K562 (cell line): ENCODE data around the gene PRDX2. TPM values are rescaled to one million over a fixed set of nuclear protein-coding genes. Genes with fewer than 3 reads are reported as not detected.

ENCODE experiments used
- CEBPG ChIP-seq, 3 experiments: fragments of 200-800 bp in 1 of 3; sonication (Bioruptor generic) in 1 of 3; sonication (generic) in 1 of 3; formaldehyde crosslinking in 1 of 3; IDR thresholded peaks in 2 of 3; conservative IDR thresholded peaks in 1 of 3; 2 replicates each; pipeline versions ENCODE4 v1.6.1 to v1.8.0; 2016 to 2022; ENCODE audit warnings: missing compliant biosample characterization in 2 of 3, missing genetic modification characterization in 2 of 3, mild to moderate bottlenecking in 1 of 3, missing genetic modification reagents in 1 of 3
- FOXJ2 ChIP-seq: fragments of 200-800 bp; sonication (Bioruptor generic); IDR thresholded peaks from 2 replicates; pipeline ENCODE4 v1.6.1; 2016; ENCODE audit warnings: missing genetic modification characterization, missing compliant biosample characterization
- HDGF ChIP-seq: fragments of 450-650 bp; IDR thresholded peaks from 2 replicates; pipeline ENCODE4 v1.6.1; 2016
- NKRF ChIP-seq: fragments of 450-650 bp; IDR thresholded peaks from 2 replicates; pipeline ENCODE4 v1.6.1; 2016; ENCODE audit warnings: borderline replicate concordance
- SAFB2 ChIP-seq: fragments of 200-400 bp; formaldehyde crosslinking; IDR thresholded peaks from 2 replicates; pipeline ENCODE4 v1.6.1; 2018; ENCODE audit warnings: borderline replicate concordance, low read length, low read depth, moderate library complexity; ENCODE audit not compliant: severe bottlenecking
- SMARCA4 ChIP-seq: fragments of 450-650 bp; IDR thresholded peaks from 2 replicates; pipeline ENCODE4 v1.6.1; 2016
- SMARCA5 ChIP-seq: fragments of 450-650 bp; IDR thresholded peaks from 2 replicates; pipeline ENCODE4 v1.6.1; 2016
- SRSF3 ChIP-seq: fragments of 200-400 bp; formaldehyde crosslinking; IDR thresholded peaks from 2 replicates; pipeline ENCODE4 v1.6.1; 2016; ENCODE audit warnings: mild to moderate bottlenecking, low read length, moderate library complexity; ENCODE audit not compliant: insufficient read depth
- ZNF175 ChIP-seq: fragments of 200-800 bp; sonication (Bioruptor generic); IDR thresholded peaks from 2 replicates; pipeline ENCODE4 v1.6.1; 2016; ENCODE audit warnings: low read depth, mild to moderate bottlenecking, missing genetic modification characterization, missing compliant biosample characterization
- polyA plus RNA-seq, 8 experiments: library from polyadenylated mRNA; depleted of rRNA in 4 of 8; stranded (reverse) in 5 of 8; unstranded in 3 of 8; fragments of >200 nt; fragmentation: Nextera tagmentation in 2 of 8; fragmentation: Illumina TruSeq in 1 of 8; extraction: Ambion mirVana in 2 of 8; extraction: Trizol in 1 of 8; gene quantifications; 2 replicates each; pipeline versions ENCODE4 v1.2.1 to v1.2.3, GENCODE V29; 2011 to 2014; ENCODE audit warnings: inconsistent platforms in 1 of 8, missing spikeins in 1 of 8
- total RNA-seq, 7 experiments: library from RNA; depleted of rRNA in 6 of 7; stranded (reverse); fragments of >200 nt in 6 of 7; fragmentation: Illumina TruSeq in 2 of 7; extraction: Trizol in 2 of 7; gene quantifications; 2 replicates each; pipeline versions ENCODE4 v1.2.1 to v1.2.3, GENCODE V29; 2011 to 2021; ENCODE audit warnings: low replicate concordance in 1 of 7
- TF ChIP-seq, protein P1 (sequence below), 2 experiments: fragments of 450-650 bp; formaldehyde crosslinking in 1 of 2; IDR thresholded peaks; 2 replicates each; pipeline versions ENCODE4 v1.4.0 to v1.6.1; 2014 to 2020; ENCODE audit warnings: mild to moderate bottlenecking in 2 of 2, borderline replicate concordance in 1 of 2, low read depth in 1 of 2
- TF ChIP-seq, protein P2 (sequence below): sonication (generic); formaldehyde crosslinking; IDR thresholded peaks from 2 replicates; pipeline ENCODE4 v1.8.1; 2023; ENCODE audit warnings: mild to moderate bottlenecking, missing genetic modification reagents

PRDX2 gene
- total and polyA plus RNA-seq, 9 of the 15 experiments (the other 6 are each of a cell fraction or from before 2014, with no cell fraction given): 206 to 1,183 (median 415) TPM

DNA sequence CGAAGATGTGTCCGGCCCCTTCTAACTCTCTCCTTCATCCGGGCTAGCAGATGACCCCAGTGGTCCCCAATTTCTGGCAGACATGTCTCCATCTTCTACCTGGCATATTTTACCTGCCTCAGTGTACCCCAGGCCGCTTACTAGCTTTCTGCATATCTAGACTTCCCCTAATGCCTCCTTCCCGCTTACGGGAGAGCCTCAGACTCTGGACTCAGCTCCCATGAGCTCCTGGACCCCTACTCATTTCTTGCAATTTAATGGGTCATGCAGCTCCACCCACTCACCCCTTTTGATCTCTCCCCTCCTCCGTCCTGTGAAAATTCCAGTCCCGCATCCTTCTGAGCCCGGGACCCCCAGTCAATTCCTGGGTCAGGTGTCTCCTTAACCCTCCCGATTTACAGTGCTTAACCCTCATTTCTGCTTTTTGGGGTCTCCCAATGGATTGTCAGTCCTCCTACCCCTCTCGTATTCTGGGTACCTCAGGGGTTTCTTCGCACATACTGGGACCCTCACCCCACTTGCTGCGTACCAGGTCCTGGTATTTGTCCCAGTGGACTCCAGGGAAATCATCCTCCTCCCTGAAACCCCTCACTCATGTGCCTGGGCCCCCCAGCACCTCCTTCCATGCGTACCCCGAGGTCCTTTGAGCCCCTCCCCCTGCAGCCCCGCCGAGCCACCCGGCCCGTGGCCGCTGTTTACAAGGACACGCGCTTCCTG lies 10.8 kb downstream of the PRDX2 start (continued):
- TF ChIP-seq, protein P1, sequence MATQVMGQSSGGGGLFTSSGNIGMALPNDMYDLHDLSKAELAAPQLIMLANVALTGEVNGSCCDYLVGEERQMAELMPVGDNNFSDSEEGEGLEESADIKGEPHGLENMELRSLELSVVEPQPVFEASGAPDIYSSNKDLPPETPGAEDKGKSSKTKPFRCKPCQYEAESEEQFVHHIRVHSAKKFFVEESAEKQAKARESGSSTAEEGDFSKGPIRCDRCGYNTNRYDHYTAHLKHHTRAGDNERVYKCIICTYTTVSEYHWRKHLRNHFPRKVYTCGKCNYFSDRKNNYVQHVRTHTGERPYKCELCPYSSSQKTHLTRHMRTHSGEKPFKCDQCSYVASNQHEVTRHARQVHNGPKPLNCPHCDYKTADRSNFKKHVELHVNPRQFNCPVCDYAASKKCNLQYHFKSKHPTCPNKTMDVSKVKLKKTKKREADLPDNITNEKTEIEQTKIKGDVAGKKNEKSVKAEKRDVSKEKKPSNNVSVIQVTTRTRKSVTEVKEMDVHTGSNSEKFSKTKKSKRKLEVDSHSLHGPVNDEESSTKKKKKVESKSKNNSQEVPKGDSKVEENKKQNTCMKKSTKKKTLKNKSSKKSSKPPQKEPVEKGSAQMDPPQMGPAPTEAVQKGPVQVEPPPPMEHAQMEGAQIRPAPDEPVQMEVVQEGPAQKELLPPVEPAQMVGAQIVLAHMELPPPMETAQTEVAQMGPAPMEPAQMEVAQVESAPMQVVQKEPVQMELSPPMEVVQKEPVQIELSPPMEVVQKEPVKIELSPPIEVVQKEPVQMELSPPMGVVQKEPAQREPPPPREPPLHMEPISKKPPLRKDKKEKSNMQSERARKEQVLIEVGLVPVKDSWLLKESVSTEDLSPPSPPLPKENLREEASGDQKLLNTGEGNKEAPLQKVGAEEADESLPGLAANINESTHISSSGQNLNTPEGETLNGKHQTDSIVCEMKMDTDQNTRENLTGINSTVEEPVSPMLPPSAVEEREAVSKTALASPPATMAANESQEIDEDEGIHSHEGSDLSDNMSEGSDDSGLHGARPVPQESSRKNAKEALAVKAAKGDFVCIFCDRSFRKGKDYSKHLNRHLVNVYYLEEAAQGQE (IDR thresholded peaks at IDR 0.05; ENCODE audit: borderline replicate concordance): no peak
- TF ChIP-seq, protein P1 (CRISPR knock-in tag; IDR thresholded peaks at IDR 0.05; ENCODE audit: low read depth): no peak
- TF ChIP-seq SRSF3 (no peak), NKRF (peak; percentile 78), HDGF (0 out of 2 replicates have a peak, but pooled peaks have one; percentile 32), CEBPG (CRISPR knock-in tag; IDR thresholded peaks at IDR 0.05) (peak; percentile 32; the same call in 1 of the 2 replicates), CEBPG (tag; conservative IDR thresholded peaks at IDR 0.05 in 1 of 2, IDR thresholded peaks at IDR 0.05 in 1 of 2) (no peak), ZNF175 (CRISPR knock-in tag) (0 out of 2 replicates have a peak, but pooled peaks have one; percentile 38), FOXJ2 (tag) (peak; percentile 80), SAFB2 (no peak), SMARCA4 (no peak), SMARCA5 (0 out of 2 replicates have a peak, but pooled peaks have one; percentile 28)
- TF ChIP-seq, protein P2, sequence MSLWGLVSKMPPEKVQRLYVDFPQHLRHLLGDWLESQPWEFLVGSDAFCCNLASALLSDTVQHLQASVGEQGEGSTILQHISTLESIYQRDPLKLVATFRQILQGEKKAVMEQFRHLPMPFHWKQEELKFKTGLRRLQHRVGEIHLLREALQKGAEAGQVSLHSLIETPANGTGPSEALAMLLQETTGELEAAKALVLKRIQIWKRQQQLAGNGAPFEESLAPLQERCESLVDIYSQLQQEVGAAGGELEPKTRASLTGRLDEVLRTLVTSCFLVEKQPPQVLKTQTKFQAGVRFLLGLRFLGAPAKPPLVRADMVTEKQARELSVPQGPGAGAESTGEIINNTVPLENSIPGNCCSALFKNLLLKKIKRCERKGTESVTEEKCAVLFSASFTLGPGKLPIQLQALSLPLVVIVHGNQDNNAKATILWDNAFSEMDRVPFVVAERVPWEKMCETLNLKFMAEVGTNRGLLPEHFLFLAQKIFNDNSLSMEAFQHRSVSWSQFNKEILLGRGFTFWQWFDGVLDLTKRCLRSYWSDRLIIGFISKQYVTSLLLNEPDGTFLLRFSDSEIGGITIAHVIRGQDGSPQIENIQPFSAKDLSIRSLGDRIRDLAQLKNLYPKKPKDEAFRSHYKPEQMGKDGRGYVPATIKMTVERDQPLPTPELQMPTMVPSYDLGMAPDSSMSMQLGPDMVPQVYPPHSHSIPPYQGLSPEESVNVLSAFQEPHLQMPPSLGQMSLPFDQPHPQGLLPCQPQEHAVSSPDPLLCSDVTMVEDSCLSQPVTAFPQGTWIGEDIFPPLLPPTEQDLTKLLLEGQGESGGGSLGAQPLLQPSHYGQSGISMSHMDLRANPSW (CRISPR knock-in tag): 0 out of 2 replicates have a peak, but pooled peaks have one; percentile 49
